ENCODE measurements around the gene OR1N2. TPM values are rescaled to one million over a fixed set of nuclear protein-coding genes. Genes with fewer than 3 reads are reported as not detected.

Gene OR1N2
- total and polyA plus RNA-seq, 2 of the 8 experiments (the other 6 are each of a cell fraction or from before 2014, with no cell fraction given): not detected

GRCh38 chr9:122562134-122562760 is 9.3 kb downstream of the OR1N2 start (continued):
- TF ChIP-seq, protein P1, sequence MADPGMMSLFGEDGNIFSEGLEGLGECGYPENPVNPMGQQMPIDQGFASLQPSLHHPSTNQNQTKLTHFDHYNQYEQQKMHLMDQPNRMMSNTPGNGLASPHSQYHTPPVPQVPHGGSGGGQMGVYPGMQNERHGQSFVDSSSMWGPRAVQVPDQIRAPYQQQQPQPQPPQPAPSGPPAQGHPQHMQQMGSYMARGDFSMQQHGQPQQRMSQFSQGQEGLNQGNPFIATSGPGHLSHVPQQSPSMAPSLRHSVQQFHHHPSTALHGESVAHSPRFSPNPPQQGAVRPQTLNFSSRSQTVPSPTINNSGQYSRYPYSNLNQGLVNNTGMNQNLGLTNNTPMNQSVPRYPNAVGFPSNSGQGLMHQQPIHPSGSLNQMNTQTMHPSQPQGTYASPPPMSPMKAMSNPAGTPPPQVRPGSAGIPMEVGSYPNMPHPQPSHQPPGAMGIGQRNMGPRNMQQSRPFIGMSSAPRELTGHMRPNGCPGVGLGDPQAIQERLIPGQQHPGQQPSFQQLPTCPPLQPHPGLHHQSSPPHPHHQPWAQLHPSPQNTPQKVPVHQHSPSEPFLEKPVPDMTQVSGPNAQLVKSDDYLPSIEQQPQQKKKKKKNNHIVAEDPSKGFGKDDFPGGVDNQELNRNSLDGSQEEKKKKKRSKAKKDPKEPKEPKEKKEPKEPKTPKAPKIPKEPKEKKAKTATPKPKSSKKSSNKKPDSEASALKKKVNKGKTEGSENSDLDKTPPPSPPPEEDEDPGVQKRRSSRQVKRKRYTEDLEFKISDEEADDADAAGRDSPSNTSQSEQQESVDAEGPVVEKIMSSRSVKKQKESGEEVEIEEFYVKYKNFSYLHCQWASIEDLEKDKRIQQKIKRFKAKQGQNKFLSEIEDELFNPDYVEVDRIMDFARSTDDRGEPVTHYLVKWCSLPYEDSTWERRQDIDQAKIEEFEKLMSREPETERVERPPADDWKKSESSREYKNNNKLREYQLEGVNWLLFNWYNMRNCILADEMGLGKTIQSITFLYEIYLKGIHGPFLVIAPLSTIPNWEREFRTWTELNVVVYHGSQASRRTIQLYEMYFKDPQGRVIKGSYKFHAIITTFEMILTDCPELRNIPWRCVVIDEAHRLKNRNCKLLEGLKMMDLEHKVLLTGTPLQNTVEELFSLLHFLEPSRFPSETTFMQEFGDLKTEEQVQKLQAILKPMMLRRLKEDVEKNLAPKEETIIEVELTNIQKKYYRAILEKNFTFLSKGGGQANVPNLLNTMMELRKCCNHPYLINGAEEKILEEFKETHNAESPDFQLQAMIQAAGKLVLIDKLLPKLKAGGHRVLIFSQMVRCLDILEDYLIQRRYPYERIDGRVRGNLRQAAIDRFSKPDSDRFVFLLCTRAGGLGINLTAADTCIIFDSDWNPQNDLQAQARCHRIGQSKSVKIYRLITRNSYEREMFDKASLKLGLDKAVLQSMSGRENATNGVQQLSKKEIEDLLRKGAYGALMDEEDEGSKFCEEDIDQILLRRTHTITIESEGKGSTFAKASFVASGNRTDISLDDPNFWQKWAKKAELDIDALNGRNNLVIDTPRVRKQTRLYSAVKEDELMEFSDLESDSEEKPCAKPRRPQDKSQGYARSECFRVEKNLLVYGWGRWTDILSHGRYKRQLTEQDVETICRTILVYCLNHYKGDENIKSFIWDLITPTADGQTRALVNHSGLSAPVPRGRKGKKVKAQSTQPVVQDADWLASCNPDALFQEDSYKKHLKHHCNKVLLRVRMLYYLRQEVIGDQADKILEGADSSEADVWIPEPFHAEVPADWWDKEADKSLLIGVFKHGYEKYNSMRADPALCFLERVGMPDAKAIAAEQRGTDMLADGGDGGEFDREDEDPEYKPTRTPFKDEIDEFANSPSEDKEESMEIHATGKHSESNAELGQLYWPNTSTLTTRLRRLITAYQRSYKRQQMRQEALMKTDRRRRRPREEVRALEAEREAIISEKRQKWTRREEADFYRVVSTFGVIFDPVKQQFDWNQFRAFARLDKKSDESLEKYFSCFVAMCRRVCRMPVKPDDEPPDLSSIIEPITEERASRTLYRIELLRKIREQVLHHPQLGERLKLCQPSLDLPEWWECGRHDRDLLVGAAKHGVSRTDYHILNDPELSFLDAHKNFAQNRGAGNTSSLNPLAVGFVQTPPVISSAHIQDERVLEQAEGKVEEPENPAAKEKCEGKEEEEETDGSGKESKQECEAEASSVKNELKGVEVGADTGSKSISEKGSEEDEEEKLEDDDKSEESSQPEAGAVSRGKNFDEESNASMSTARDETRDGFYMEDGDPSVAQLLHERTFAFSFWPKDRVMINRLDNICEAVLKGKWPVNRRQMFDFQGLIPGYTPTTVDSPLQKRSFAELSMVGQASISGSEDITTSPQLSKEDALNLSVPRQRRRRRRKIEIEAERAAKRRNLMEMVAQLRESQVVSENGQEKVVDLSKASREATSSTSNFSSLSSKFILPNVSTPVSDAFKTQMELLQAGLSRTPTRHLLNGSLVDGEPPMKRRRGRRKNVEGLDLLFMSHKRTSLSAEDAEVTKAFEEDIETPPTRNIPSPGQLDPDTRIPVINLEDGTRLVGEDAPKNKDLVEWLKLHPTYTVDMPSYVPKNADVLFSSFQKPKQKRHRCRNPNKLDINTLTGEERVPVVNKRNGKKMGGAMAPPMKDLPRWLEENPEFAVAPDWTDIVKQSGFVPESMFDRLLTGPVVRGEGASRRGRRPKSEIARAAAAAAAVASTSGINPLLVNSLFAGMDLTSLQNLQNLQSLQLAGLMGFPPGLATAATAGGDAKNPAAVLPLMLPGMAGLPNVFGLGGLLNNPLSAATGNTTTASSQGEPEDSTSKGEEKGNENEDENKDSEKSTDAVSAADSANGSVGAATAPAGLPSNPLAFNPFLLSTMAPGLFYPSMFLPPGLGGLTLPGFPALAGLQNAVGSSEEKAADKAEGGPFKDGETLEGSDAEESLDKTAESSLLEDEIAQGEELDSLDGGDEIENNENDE (IDR thresholded peaks at IDR 0.05; ENCODE audit: insufficient replicate concordance, low read length): no peak
- TF ChIP-seq SP4 (IDR thresholded peaks at IDR 0.05; ENCODE audit: low read length) (no peak), TCF12 (IDR thresholded peaks at IDR 0.05; ENCODE audit: low read depth, low read length) (no peak)
- TF ChIP-seq, protein P2, sequence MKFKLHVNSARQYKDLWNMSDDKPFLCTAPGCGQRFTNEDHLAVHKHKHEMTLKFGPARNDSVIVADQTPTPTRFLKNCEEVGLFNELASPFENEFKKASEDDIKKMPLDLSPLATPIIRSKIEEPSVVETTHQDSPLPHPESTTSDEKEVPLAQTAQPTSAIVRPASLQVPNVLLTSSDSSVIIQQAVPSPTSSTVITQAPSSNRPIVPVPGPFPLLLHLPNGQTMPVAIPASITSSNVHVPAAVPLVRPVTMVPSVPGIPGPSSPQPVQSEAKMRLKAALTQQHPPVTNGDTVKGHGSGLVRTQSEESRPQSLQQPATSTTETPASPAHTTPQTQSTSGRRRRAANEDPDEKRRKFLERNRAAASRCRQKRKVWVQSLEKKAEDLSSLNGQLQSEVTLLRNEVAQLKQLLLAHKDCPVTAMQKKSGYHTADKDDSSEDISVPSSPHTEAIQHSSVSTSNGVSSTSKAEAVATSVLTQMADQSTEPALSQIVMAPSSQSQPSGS (IDR thresholded peaks at IDR 0.05; ENCODE audit: low read length): no peak

Data from H1 (cell line).